Left lung (tissue), 14 donors: ENCODE measurements around the gene CMTM6. TPM values are rescaled to one million over a fixed set of nuclear protein-coding genes. Genes with fewer than 3 reads are reported as not detected.

Experiments
- ATAC-seq: fragments of 200-7000 bp; cut with Tn5 transposase; one replicate; pipeline ENCODE4 v1.9.1; 2020; ENCODE audit warnings: moderate library complexity
- DNase-seq, 4 donors: peaks; one replicate each; pipeline ENCODE4 v3.0.0-alpha.2; 2013 to 2020
- H3K27ac ChIP-seq, 2 donors: fragments of 200-600 bp; sonication (generic) in 1 of 2; one replicate each; pipeline versions ENCODE4 v1.5.0 to v1.8.0; 2020 to 2021
- H3K27me3 ChIP-seq, 2 donors: fragments of 200-600 bp; sonication (generic) in 1 of 2; one replicate each; pipeline versions ENCODE4 v1.5.0 to v1.8.0; 2020 to 2021
- H3K36me3 ChIP-seq, 2 donors: fragments of 200-600 bp; sonication (generic) in 1 of 2; one replicate each; pipeline versions ENCODE4 v1.5.0 to v1.8.0; 2020 to 2021
- H3K4me1 ChIP-seq, 2 donors: fragments of 200-600 bp; one replicate each; pipeline ENCODE4 v1.8.0; 2021
- H3K4me3 ChIP-seq, 2 donors: fragments of 200-600 bp; sonication (generic) in 1 of 2; one replicate each; pipeline versions ENCODE4 v1.5.0 to v1.8.0; 2020 to 2021; ENCODE audit warnings: mild to moderate bottlenecking in 1 of 2
- H3K9me3 ChIP-seq, 2 donors: fragments of 200-600 bp; sonication (generic) in 1 of 2; one replicate each; pipeline versions ENCODE4 v1.5.0 to v1.8.0; 2020 to 2021
- intact Hi-C, 2 donors: fragments of 100-400 bp; cut with DNase I; formaldehyde crosslinking; loops; one replicate each; pipeline versions ENCODE4 v1.11.2 to v1.14.2; 2022
- long read RNA-seq, 12 donors: library from polyadenylated mRNA in 2 of 12; unstranded in 2 of 12; transcript quantifications; one replicate each; pipeline ENCODE4 v2.0.0 and lab custom pipeline, GENCODE V29; 2019 to 2026
- polyA plus RNA-seq, 6 donors: library from polyadenylated mRNA; unstranded; fragments of 120-200 nt; gene quantifications; one replicate each; pipeline ENCODE4 v1.2.1, GENCODE V29; 2013; ENCODE audit not compliant: insufficient read length in 6 of 6
- total RNA-seq, 2 donors: library from RNA; stranded (reverse); fragmentation: NEBNext Ultra II Directional; extraction: Animal tissue kit (Norgen Biotek cat#: 25700); gene quantifications; one replicate each; pipeline ENCODE4 v1.2.1, GENCODE V29; 2021
- TF ChIP-seq, protein P1 (sequence below), 2 donors: fragments of 200-600 bp; sonication (generic) in 1 of 2; IDR thresholded peaks; one replicate each; pipeline versions ENCODE4 v1.5.0 to v1.8.0; 2021; ENCODE audit warnings: antibody characterized with exemption in 2 of 2
- donor health status: DM: no; HTN: yes; CAD: no.
- donor health status: DM: no; HTN: no; CAD: no.

Gene CMTM6, protein sequence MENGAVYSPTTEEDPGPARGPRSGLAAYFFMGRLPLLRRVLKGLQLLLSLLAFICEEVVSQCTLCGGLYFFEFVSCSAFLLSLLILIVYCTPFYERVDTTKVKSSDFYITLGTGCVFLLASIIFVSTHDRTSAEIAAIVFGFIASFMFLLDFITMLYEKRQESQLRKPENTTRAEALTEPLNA
- total RNA-seq, result 10 to 100 TPM; 67.9 to 83.8 TPM
- polyA plus RNA-seq, result 10 to 100 TPM; 69.2 to 91.2 (median 75.0) TPM
- long read RNA-seq, donor 1, transcript CMTM6-201 (4 exons, 3,863 nt), result major isoform, 28 of 28 reads
- long read RNA-seq, donor 1, partial matches to known transcripts, result 0 of 28 reads
- long read RNA-seq, donor 1, other reads (novel, unspliced or antisense), result 0 of 28 reads
- long read RNA-seq, donor 2, transcript CMTM6-201 (4 exons, 3,863 nt), result major isoform, 46 of 51 reads
- long read RNA-seq, donor 2, partial matches to known transcripts, result 0 of 51 reads
- long read RNA-seq, donor 2, other reads (novel, unspliced or antisense), result 0 of 51 reads
- long read RNA-seq, donor 3, transcript CMTM6-201 (4 exons, 3,863 nt), result major isoform, 33 of 34 reads
- long read RNA-seq, donor 3, partial matches to known transcripts, result 0 of 34 reads
- long read RNA-seq, donor 3, other reads (novel, unspliced or antisense), result 0 of 34 reads
- long read RNA-seq, donor 4, transcript CMTM6-201 (4 exons, 3,863 nt), result major isoform, 71 of 76 reads
- long read RNA-seq, donor 4, partial matches to known transcripts, result 1 of 76 reads
- long read RNA-seq, donor 4, other reads (novel, unspliced or antisense), result 4 of 76 reads
- long read RNA-seq, donor 5, transcript CMTM6-201 (4 exons, 3,863 nt), result major isoform, 29 of 29 reads
- long read RNA-seq, donor 5, partial matches to known transcripts, result 0 of 29 reads
- long read RNA-seq, donor 5, other reads (novel, unspliced or antisense), result 0 of 29 reads
- long read RNA-seq, donor 6, transcript CMTM6-201 (4 exons, 3,863 nt), result major isoform, 29 of 29 reads
- long read RNA-seq, donor 6, partial matches to known transcripts, result 0 of 29 reads
- long read RNA-seq, donor 6, other reads (novel, unspliced or antisense), result 0 of 29 reads
- long read RNA-seq, donor 7, transcript CMTM6-201 (4 exons, 3,863 nt), result major isoform, 5 of 5 reads
- long read RNA-seq, donor 7, partial matches to known transcripts, result 0 of 5 reads
- long read RNA-seq, donor 7, other reads (novel, unspliced or antisense), result 0 of 5 reads
- long read RNA-seq, donor 8, transcript CMTM6-201 (4 exons, 3,863 nt), result major isoform, 39 of 48 reads
- long read RNA-seq, donor 8, partial matches to known transcripts, result 8 of 48 reads
- long read RNA-seq, donor 8, other reads (novel, unspliced or antisense), result 0 of 48 reads
- long read RNA-seq, donor 9, result 0 reads
- long read RNA-seq, donor 10, transcript CMTM6-201 (4 exons, 3,863 nt), result major isoform, 43 of 46 reads
- long read RNA-seq, donor 10, partial matches to known transcripts, result 1 of 46 reads
- long read RNA-seq, donor 10, other reads (novel, unspliced or antisense), result 1 of 46 reads
- long read RNA-seq, donor 11, transcript CMTM6-201 (4 exons, 3,863 nt), result major isoform, 16 of 17 reads
- long read RNA-seq, donor 11, partial matches to known transcripts, result 0 of 17 reads
- long read RNA-seq, donor 11, other reads (novel, unspliced or antisense), result 0 of 17 reads
- long read RNA-seq, donor 12, transcript CMTM6-201 (4 exons, 3,863 nt), result major isoform, 30 of 30 reads
- long read RNA-seq, donor 12, partial matches to known transcripts, result 0 of 30 reads
- long read RNA-seq, donor 12, other reads (novel, unspliced or antisense), result 0 of 30 reads

DNA sequence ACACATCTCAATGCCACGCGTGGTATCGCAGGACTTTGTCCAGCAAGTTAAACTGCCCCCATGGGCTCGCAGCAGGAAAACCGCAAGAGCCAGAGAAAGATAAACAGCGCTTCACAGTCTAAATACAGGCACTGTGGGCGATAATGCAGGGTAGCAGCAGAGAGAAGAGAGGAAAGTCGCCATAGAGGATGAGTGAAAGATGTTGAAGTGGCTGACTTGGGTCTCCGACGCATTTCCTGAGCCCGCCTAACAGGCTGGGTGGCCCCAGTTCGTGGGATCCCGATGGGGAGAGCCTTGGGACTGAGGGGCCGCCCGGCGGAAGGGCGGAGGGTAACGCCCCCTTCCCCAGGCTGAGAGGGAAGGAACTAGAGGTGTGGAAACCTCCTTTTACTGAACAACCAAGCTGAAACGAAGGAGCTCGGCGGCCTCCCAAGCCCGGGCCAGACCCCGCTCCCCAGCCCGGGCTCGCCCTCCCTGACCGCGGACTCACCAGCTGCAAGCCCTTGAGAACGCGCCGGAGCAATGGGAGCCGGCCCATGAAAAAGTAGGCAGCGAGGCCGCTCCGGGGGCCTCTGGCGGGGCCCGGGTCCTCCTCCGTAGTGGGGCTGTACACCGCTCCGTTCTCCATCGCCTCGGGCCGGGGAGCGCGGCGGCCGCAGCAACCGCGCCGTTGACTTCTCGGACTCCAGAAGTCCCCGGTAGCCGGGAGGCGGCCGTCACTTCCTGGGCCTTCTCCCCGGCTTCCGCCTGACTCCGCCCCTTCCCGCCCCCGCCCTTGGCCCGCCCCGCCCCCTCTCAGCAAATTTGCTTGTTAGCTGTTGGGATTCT, at the start of gene CMTM6:
CMTM6 (minus strand) TSS at position 735 of the 828 bp plus-strand sequence; CDS start at position 628, 107 bp downstream.
- ATAC-seq (peak; percentile 96), DNase-seq (peak; percentile 83 to 96 (median 88))
- Histone ChIP-seq H3K36me3 (no peaks in the 10 kb centered on the region), H3K27ac (peak within 1 kb of the TSS; percentile 94 to 100), H3K4me1 (peaks cover 10 to 47% of the 10 kb centered on the region in 2 donors), H3K27me3 (no peaks in the 10 kb centered on the region), H3K9me3 (no peaks in the 10 kb centered on the region), H3K4me3 (peak within 1 kb of the TSS; percentile 93 to 96)
- TF ChIP-seq, protein P1, sequence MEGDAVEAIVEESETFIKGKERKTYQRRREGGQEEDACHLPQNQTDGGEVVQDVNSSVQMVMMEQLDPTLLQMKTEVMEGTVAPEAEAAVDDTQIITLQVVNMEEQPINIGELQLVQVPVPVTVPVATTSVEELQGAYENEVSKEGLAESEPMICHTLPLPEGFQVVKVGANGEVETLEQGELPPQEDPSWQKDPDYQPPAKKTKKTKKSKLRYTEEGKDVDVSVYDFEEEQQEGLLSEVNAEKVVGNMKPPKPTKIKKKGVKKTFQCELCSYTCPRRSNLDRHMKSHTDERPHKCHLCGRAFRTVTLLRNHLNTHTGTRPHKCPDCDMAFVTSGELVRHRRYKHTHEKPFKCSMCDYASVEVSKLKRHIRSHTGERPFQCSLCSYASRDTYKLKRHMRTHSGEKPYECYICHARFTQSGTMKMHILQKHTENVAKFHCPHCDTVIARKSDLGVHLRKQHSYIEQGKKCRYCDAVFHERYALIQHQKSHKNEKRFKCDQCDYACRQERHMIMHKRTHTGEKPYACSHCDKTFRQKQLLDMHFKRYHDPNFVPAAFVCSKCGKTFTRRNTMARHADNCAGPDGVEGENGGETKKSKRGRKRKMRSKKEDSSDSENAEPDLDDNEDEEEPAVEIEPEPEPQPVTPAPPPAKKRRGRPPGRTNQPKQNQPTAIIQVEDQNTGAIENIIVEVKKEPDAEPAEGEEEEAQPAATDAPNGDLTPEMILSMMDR (IDR thresholded peaks at IDR 0.05), result no peak
- intact Hi-C loops, result no loop called here

DNA sequence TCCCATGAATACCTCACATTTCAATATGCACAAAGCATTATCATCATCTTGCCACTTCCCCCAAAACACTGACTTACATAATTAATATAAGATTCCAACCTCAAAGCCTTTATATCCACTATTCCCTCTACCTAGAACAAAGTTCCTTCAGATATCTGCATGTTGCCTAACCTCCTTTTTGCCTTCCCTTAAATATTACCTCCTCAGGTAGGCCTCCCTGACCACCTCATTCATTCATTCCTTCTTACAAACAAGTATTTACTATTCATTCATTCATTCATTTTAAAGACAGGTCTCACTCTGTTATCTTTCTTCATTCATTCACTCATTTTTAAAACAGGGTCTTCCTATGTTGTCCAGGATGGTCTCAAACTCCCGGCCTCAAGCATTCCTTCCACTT, 49.4 kb upstream of the CMTM6 start:
- Histone ChIP-seq H3K4me3 (no peak overlapping the region), H3K4me1 (peaks cover 0 to 37% of the 10 kb centered on the region in 2 donors), H3K9me3 (no peaks in the 10 kb centered on the region), H3K27me3 (no peaks in the 10 kb centered on the region), H3K36me3 (no peaks in the 10 kb centered on the region), H3K27ac (no peak overlapping the region)
- ATAC-seq (no peak), DNase-seq (no peak)
- intact Hi-C loops, result no loop called here
- TF ChIP-seq, protein P1 (IDR thresholded peaks at IDR 0.05), result no peak

DNA sequence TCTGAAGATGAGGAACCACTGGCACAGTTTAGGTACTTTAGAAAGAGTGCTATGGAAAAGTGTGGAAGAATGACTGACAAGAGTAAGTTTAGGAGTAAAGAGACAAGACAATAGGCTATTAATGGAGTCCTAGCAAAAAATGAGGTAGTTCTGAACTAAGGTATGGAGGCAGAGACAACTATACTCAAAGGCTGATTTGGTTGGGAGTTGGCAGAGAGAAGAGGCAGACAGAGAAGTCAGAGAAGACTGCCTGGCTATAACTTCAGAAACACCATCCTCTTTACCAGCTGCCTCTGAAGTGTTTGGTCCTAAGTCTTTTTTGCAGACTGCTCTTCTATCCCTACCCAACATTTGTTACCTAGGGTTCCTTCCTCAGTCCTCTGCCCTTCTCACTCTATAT, 48.8 kb upstream of the CMTM6 start:
- TF ChIP-seq, protein P1 (IDR thresholded peaks at IDR 0.05), result no peak
- DNase-seq (no peak), ATAC-seq (no peak)
- Histone ChIP-seq H3K27ac (no peak overlapping the region), H3K27me3 (no peaks in the 10 kb centered on the region), H3K4me1 (peaks cover 0 to 37% of the 10 kb centered on the region in 2 donors), H3K9me3 (no peaks in the 10 kb centered on the region), H3K4me3 (no peak overlapping the region), H3K36me3 (no peaks in the 10 kb centered on the region)
- intact Hi-C loops, result no loop called here

DNA sequence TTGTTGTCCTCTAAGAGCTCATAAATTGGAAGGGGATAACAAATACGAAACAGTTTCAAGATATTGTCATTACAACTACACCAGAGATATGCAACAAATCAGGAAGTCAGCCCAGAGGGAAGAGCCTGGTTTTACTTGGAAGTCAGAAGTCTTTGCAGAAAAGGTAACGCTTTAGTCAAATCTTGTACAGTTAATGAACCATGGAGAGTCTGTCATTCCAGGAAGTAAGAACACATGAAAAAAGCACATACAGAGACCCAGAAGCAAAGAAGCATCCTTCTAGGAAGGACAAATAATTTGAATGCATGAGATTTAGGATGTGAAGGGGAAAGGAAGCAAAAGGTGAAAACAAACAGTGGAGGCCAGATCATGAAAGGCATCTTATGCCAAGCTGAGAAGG, 48.4 kb upstream of the CMTM6 start:
- DNase-seq, result no peak
- no peak overlapping the region for H3K4me3 ChIP-seq
- no peak for ATAC-seq
- TF ChIP-seq, protein P1 (IDR thresholded peaks at IDR 0.05), result no peak
- no peaks in the 10 kb centered on the region for H3K9me3 ChIP-seq
- no peak overlapping the region for H3K27ac ChIP-seq
- intact Hi-C loops, result no loop called here
- peaks cover 0 to 36% of the 10 kb centered on the region in 2 donors for H3K4me1 ChIP-seq
- no peaks in the 10 kb centered on the region for H3K27me3 ChIP-seq
- H3K36me3 ChIP-seq, result no peaks in the 10 kb centered on the region
